Keratinocyte (primary cell): ENCODE data around the gene MCRIP2. TPM values are rescaled to one million over a fixed set of nuclear protein-coding genes. Genes with fewer than 3 reads are reported as not detected.
A peak's percentile ranks its signal among the peaks of the same experiment; 100 is the strongest.

Experiments
- DNase-seq: peaks from one replicate; pipeline ENCODE4 v3.0.0-alpha.2; 2011; ENCODE audit warnings: low read depth, missing footprints, low spot score
- FAIRE-seq: peaks from 2 replicates; lab custom pipeline; 2011; peaks lifted over from hg19 to GRCh38; lab: Jason Lieb, UNC
- H2AFZ ChIP-seq: 2 replicates; pipeline ENCODE4 v1.6.0; 2012; ENCODE audit warnings: low read length, control low read depth, inconsistent platforms; ENCODE audit not compliant: control insufficient read depth
- H3K27ac ChIP-seq: 2 replicates; pipeline ENCODE4 v1.5.1; 2011; ENCODE audit warnings: low read length; ENCODE audit not compliant: control insufficient read depth, insufficient read depth
- H3K27me3 ChIP-seq: 3 replicates; pipeline ENCODE4 v1.6.0; 2011; ENCODE audit warnings: low read length; ENCODE audit not compliant: control insufficient read depth, insufficient read depth; ENCODE audit errors: extremely low read depth
- H3K36me3 ChIP-seq, 2 experiments: 2 replicates in 1 of 2; 3 replicates in 1 of 2; pipeline ENCODE4 v1.5.1; 2011; ENCODE audit warnings: low read length in 2 of 2, mild to moderate bottlenecking in 1 of 2; ENCODE audit not compliant: control insufficient read depth in 2 of 2, insufficient read depth in 2 of 2; ENCODE audit errors: extremely low read depth in 1 of 2
- H3K4me1 ChIP-seq: 3 replicates; pipeline ENCODE4 v1.5.1; 2011; ENCODE audit warnings: low read length; ENCODE audit not compliant: control insufficient read depth, insufficient read depth; ENCODE audit errors: extremely low read depth
- H3K4me2 ChIP-seq: 3 replicates; pipeline ENCODE4 v1.6.0; 2011; ENCODE audit warnings: low read depth, low read length; ENCODE audit not compliant: control insufficient read depth, insufficient read depth; ENCODE audit errors: extremely low read depth
- H3K4me3 ChIP-seq, 3 experiments: fragments of 200-600 bp in 1 of 3; sonication (generic) in 1 of 3; 2 replicates in 2 of 3; 3 replicates in 1 of 3; pipeline ENCODE4 v1.5.1; 2011 to 2016; ENCODE audit warnings: low read length in 3 of 3, mild to moderate bottlenecking in 3 of 3, control low read depth in 2 of 3, inconsistent platforms in 1 of 3, low read depth in 1 of 3, mixed read lengths in 1 of 3, mixed run types in 1 of 3, moderate library complexity in 1 of 3; ENCODE audit not compliant: control insufficient read depth in 2 of 3, insufficient read depth in 2 of 3; ENCODE audit errors: extremely low read depth in 1 of 3
- H3K79me2 ChIP-seq: 2 replicates; pipeline ENCODE4 v1.6.0; 2012; ENCODE audit warnings: low read length; ENCODE audit not compliant: control insufficient read depth, insufficient read depth
- H3K9ac ChIP-seq: 3 replicates; pipeline ENCODE4 v1.6.0; 2011; ENCODE audit warnings: low read length; ENCODE audit not compliant: control insufficient read depth, insufficient read depth; ENCODE audit errors: extremely low read depth
- H3K9me1 ChIP-seq: 3 replicates; pipeline ENCODE4 v1.6.0; 2011; ENCODE audit warnings: low read length; ENCODE audit not compliant: control insufficient read depth, insufficient read depth; ENCODE audit errors: extremely low read depth
- H3K9me3 ChIP-seq: 2 replicates; pipeline ENCODE4 v1.5.1; 2012; ENCODE audit warnings: low read depth, low read length; ENCODE audit not compliant: control insufficient read depth
- H4K20me1 ChIP-seq: 3 replicates; pipeline ENCODE4 v1.6.0; 2011; ENCODE audit warnings: low read length; ENCODE audit not compliant: control insufficient read depth, insufficient read depth; ENCODE audit errors: extremely low read depth
- CTCF ChIP-seq, 3 experiments: IDR thresholded peaks in 1 of 3; conservative IDR thresholded peaks in 1 of 3; optimal IDR thresholded peaks in 1 of 3; 2 replicates in 2 of 3; 3 replicates in 1 of 3; pipeline versions ENCODE3 to v1.5.1; 2011; ENCODE audit warnings: low read length in 3 of 3, mild to moderate bottlenecking in 3 of 3, moderate library complexity in 2 of 3, control low read depth in 1 of 3, inconsistent platforms in 1 of 3; ENCODE audit not compliant: insufficient read depth in 2 of 3; ENCODE audit errors: extremely low read depth in 1 of 3
- EZH2 ChIP-seq: IDR thresholded peaks from one replicate; pipeline ENCODE4 v1.6.1; 2012; ENCODE audit warnings: inconsistent platforms, mild to moderate bottlenecking, low read length, moderate library complexity
- dilution Hi-C: fragments of 300-500 bp; cut with MboI; formaldehyde crosslinking; loops from one replicate; pipeline ENCODE4 v1.7.0; 2020; ENCODE audit warnings: low sequenced_read_pairs; ENCODE audit not compliant: extremely low pct_ligation_motif_present
- polyA plus RNA-seq, 5 experiments: library from polyadenylated mRNA; depleted of rRNA in 3 of 5; stranded (reverse) in 3 of 5; stranded (forward) in 1 of 5; unstranded in 1 of 5; fragments of >200 nt; gene quantifications; 1 replicate in 1 of 5; 2 replicates in 3 of 5; 3 replicates in 1 of 5; pipeline versions ENCODE4 v1.2.1 to v1.2.3, GENCODE V29; 2011 to 2012; ENCODE audit warnings: missing spikeins in 2 of 5, low read depth in 1 of 5, low replicate concordance in 1 of 5

MCRIP2 gene
- polyA plus RNA-seq, 1 donor (not counting 4 experiments of a cell fraction or from before 2014, with no cell fraction given): 8.1 TPM

- H3K9ac ChIP-seq: no peak overlapping the region
- no peak overlapping the region for H3K4me2 ChIP-seq
- H3K79me2 ChIP-seq: no peaks in the 10 kb centered on the region
- H3K4me3 ChIP-seq: no peak overlapping the region
- FAIRE-seq (no peak), DNase-seq (no peak)
- no peaks in the 10 kb centered on the region for H4K20me1 ChIP-seq
- no peak overlapping the region for H2AFZ ChIP-seq
- dilution Hi-C loops: no loop called here
- H3K27me3 ChIP-seq: no peaks in the 10 kb centered on the region
- peak in 2 of 3 experiments; percentile 6 to 26 for TF ChIP-seq CTCF (optimal IDR thresholded peaks at IDR 0.05 in 1 of 3, IDR thresholded peaks at IDR 0.05 in 1 of 3, conservative IDR thresholded peaks at IDR 0.05 in 1 of 3; ENCODE audit: extremely low read depth in 1 of 3, insufficient read depth in 2 of 3, low read length in 3 of 3)
- TF ChIP-seq EZH2: no peak
- H3K27ac ChIP-seq: no peak overlapping the region
- H3K9me1 ChIP-seq: no peaks in the 10 kb centered on the region
- H3K9me3 ChIP-seq: no peaks in the 10 kb centered on the region
- no peaks in the 10 kb centered on the region for H3K4me1 ChIP-seq
- no peaks in the 10 kb centered on the region for H3K36me3 ChIP-seq
Measured at GRCh38 chr16:658679-659571, 17.3 kb downstream of the MCRIP2 start.

GRCh38 chr16:659618-660017 is 18.0 kb downstream of the MCRIP2 start:
- H4K20me1 ChIP-seq: no peaks in the 10 kb centered on the region
- H3K4me2 ChIP-seq: no peak overlapping the region
- H3K79me2 ChIP-seq: no peaks in the 10 kb centered on the region
- no peak overlapping the region for H3K27ac ChIP-seq
- DNase-seq: no peak
- no peak overlapping the region for H3K9ac ChIP-seq
- FAIRE-seq: no peak
- dilution Hi-C loops: no loop called here
- no peaks in the 10 kb centered on the region for H3K36me3 ChIP-seq
- no peaks in the 10 kb centered on the region for H3K4me1 ChIP-seq
- H3K9me1 ChIP-seq: no peaks in the 10 kb centered on the region
- H3K4me3 ChIP-seq: no peak overlapping the region
- TF ChIP-seq CTCF (optimal IDR thresholded peaks at IDR 0.05 in 1 of 3, IDR thresholded peaks at IDR 0.05 in 1 of 3, conservative IDR thresholded peaks at IDR 0.05 in 1 of 3; ENCODE audit: extremely low read depth in 1 of 3, insufficient read depth in 2 of 3, low read length in 3 of 3) (no peak), EZH2 (no peak)
- no peak overlapping the region for H2AFZ ChIP-seq
- H3K27me3 ChIP-seq: no peaks in the 10 kb centered on the region
- H3K9me3 ChIP-seq: no peaks in the 10 kb centered on the region
